HG03354 (cell line): ENCODE measurements around the gene ACBD3.

Source experiments
- ATAC-seq: cut with Tn5 transposase; IDR thresholded peaks from one replicate; pipeline ENCODE4 v1.9.1; 2021; ENCODE audit warnings: mild to moderate bottlenecking; ENCODE audit not compliant: unreplicated experiment, poor library complexity, severe bottlenecking

Gene ACBD3

DNA sequence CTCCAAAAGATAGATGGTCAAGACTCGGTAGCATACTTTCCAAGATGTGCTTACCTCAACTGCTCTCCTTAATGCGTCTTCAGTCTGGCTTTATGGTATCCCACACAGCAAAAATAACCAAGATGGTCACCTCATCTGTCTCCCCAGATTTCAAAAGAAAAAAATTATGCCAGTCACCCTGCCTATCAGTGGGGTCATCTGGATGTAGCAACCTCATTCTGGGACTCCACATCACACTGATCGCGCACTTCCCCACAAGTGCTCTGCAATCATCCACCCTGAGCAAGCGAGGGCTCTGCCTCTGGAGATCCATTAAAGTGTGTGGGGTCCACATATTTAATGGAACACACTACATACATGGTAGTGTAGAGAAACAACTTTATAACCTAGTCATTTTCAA lies 42.5 kb downstream of the ACBD3 start:
- no peak for ATAC-seq

DNA sequence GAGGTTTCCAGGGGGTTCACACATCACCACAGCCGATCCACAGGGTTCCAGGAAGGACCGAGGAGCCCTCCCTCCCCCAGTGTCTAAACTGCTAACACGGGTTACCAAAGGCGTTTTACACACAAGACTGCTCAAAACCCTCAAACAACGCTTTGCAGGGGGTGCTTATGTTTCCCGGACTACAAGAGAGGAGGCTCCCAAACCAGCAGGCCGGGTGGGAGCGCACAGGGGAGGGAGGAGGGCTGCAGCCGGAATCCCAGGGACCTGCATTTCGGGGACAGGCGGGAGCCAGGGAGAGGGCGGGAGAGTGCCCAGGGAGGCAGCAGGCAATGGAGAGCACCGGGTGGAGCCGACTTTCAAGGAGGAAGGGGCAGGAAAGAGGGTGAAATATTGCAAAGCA lies 50.8 kb downstream of the ACBD3 start:
- ATAC-seq = no peak

- ATAC-seq = no peak
These were observed 51.4 kb downstream of the ACBD3 start for GRCh38 chr1:226135059-226135651.

DNA sequence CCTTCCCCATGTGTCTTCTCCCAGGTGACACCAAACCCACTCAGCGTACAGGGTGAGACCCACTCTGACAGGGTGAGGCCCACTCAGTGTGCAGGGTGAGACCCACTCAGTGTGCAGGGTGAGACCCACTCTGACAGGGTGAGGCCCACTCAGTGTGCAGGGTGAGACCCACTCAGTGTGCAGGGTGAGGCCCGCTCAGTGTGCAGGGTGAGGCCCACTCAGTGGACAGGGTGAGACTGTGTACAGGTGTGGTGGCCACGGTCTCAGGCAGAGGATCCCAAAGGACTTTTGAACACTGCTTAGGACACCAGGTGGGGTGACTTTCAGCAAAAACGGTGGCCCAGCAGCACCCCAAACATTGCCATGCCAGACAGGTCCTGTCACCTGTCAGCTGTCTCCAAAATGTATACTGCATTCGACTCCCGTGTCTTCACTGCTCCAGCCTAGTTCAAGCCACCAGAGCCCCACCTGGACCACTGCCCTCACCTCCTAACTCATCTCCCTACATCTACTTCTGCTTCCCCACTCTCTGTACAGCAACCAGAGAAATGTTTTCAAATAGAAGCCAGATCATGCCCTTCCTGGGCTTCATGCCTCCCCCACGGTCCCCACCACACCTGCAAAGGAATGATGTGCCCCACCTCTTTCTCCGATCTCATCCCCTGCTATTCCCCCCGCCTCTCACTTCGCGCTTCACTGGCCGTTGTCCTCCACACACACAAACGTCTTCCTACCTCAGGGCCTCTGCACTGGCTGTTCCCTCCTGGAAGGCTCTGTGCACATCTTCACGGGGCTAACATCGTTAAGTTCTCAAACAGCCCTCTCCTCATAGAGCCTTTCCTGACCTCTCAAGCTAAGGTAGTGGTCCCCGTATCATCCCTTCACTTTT lies 52.1 kb downstream of the ACBD3 start:
- no peak for ATAC-seq

- ATAC-seq = no peak
These were observed 52.9 kb downstream of the ACBD3 start for GRCh38 chr1:226133504-226134123.

DNA sequence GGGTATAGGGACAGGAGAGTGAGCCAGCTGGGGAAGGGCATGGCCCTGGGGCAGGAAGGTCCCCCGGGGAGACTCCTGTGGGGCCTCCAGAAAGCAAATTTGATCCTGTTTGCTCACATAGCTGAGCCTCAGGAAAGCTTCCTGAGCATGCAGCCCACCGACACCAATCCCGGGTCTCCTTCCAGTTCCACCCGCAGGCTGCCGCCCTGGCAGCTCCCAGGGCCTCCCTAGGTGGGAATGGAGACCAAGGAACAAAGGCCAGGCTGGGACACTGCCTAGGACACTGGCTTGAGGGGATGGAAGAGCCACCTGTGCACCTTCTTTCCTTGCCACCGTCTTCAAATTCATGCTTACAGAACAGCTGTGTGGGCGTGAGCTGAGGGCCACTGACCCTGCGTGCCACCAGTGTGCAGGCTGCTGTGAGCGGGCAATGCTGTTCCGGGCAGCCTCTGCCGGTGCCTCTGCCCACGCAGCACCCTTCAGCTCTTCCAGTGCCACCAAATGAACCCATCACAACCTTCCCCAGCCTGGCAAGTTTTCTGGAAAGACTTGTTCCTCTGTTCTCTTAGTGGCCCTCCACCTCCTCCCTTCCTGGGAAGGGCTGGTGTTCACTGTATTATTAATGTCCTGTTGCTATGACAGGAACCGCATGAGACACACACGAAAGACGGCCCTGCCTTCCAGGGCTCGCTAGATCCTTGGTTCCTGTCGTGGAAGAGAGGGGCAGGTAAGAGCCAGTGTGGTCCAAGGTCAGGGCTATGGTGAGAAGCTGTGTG lies 53.6 kb downstream of the ACBD3 start:
- peak; percentile 54 for ATAC-seq

GRCh38 chr1:226131639-226132038 lies 54.9 kb downstream of the ACBD3 start:
- ATAC-seq = no peak

DNA sequence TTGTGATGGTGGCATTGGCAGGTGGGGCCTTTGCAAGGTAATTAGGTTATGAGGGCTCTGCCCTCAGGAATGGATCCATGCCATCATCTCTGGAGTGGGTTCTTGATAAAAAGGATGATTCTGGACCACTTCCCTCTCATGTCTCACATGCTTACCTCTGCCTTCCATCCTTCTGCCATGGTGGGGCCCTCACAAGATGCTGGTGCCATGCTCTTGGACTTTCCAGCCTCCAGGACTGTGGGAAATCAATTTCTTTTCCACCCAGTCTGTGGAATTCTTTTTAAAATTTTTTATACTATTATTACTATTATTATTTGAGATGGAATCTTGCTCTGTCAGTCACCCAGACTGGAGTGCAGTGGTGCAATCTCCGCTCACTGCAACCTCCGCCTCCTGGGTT lies 57.3 kb downstream of the ACBD3 start:
- no peak for ATAC-seq

DNA sequence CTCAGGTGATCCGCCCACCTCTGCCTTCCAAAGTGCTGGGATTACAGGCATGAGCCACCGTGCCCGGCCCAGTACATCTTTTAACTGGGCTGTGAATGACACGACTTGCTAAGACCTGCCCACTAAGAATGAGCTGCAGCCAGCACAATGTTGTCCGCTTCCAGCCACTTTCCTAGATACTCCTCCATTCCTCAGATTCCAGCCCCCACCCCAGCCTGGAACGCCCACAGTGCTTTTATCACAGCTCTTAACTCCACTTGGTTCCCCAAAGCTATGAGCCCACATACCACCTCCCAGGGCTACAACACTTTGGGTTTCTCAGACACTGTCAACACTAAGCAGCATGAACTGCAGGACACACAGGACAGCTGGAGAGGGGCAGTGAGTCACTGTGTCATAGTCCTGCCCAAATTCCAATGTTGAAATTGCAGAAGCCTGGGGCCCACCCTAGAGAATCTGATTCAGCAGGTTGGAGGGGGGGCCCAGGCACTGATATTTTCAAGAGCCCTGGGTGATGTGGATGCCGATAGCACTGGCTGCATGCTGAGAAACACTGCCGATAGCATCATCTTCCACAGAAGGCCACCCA lies 58.0 kb downstream of the ACBD3 start:
- ATAC-seq = no peak

DNA sequence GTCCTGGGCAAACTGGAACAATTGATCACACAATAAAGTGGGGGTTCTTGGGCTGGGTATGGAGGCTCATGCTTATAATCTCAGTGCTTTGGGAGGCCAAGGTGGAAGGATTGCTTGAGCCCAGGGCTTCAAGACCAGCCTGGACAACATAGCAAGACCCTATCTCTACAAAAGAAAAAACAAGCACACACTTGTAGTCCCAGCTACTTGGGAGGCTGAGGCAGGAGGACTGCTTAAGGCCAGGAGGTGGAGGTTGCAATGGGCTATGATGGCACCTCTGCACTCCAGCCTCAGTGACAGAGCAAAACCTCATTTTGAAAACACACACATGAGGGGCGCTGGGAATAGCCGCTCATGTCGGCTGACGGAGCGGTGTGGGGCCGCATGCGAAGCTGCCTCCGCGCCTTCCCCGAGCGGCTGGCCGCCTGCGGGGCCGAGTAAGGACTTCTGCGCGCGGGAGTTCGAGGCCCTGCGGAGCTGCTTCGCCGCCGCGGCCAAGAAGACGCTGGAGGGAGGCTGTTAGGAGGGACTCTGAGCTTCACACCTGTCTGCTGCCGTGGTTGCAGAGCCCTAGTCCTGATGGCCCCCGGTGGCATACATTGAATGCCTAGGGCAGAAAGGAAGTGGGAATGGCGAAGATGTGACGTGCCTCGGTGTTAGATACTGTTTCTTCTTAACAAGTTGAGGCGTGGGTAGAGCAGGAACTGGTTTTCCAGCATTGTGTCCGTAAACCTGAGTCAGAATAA lies 59.5 kb downstream of the ACBD3 start:
- no peak for ATAC-seq

- no peak for ATAC-seq
These were observed 60.7 kb downstream of the ACBD3 start for GRCh38 chr1:226125831-226126230.

GRCh38 chr1:226125097-226125630 lies 61.4 kb downstream of the ACBD3 start:
- ATAC-seq = no peak

DNA sequence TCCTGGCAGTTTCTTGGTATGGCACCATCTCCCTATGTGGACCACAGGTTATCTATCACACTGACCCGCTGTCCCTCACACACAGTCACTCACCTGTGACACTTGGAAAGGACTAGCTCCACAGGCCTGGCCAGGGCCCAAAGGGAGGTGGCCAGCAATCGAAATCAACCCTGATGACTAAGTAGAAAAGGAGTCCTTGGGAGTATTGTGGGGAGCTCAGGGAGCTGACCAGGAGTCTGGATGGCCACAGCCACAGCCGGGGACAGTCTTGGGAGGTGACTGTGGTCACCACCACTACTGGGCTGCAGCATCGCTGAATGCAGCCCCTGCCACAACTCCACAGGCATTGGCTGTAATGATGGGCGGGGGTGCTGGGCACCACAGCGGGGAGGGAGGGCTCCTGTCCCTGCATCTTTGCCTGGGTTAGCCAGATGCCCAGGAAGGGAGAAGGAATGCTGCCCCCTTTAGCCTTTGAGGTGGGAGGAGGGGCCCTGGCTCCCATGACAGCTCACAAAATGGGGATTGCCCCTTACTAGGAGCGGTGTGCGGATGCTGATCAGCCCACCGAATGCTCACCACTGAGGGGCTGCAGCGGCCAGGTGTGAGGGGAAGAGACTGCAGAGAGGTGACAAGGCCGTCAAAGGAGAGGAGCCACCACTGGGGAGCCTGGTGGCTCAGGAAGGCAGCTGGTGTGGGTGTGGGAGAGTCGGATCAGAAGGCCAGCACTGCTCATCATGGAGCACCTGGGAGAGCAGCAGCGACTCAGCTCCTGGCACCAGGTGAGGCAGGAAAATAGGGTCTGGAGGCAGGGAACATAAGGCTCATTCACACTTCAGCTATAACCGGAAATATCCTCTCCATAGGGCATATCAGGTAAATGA lies 62.7 kb downstream of the ACBD3 start:
- ATAC-seq = no peak

- no peak for ATAC-seq
These were observed 63.4 kb downstream of the ACBD3 start for GRCh38 chr1:226123212-226123560.

DNA sequence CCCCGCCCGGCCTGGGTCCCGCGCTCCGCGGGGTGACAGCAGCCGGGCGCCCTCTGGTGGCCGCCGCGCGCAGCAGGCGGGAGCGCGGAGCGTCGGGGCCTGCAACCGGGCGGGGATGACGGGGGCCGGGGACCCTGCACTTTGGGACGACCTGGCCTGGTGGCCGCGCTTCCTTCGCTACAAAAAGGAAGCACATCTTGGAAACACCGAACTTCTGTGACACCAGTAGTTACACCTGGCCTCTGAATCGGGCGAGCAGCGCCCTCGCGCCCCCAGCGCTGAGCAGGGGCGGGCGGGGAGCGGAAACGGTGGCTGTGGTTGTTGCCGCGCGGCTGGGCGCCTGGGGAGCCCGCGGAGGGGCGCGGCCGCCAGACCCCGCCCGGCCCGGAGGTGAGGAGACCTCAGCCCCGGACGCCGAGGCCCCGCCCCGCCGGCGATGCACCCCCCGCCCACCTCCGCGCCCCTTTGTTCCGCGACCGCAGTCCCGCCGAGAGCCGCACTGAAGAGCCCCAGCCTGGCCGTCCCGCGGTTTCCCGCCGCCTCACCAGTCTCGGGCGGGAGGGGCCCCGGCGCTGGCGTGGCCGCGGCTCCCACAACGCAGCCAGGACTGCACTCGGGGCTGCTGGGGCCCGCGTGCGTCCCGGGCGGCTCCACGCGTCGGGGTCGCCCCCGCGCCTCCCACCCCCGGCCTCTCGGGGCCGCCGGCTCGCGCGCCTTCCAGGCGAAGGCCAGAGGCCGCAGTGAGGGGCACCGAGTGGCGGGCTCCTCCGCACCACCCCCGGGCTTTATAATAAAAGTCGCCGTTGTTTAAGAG lies 64.7 kb downstream of the ACBD3 start:
- peak; percentile 69 for ATAC-seq

DNA sequence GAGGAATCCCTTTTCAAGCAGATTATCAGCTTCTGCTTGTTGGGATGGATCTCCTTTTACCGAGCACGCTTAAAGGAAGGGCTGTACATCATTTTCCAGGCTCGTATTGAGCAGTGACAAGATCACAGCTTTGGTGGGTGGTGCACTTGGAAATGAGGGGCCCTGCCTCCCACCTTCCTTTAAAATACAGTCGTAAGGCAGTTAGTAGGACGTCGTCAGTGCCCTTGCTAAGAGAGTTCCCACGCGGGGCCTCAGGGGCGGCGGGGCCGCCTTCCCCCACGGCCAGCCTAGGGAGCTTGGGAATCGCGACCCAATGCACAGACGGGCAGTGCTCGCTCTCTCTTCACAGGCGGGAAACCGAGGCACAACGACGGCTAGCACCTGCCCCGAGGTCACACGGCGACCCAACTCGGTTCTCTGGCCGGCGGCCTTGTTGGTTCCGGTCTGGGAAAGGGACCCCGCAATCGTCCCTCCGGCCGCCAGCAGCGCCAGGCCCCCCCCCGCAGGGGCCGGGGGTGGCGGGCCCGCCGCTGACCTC lies 65.4 kb downstream of the ACBD3 start:
- no peak for ATAC-seq

- no peak for ATAC-seq
These were observed 66.1 kb downstream of the ACBD3 start for GRCh38 chr1:226120398-226120797.
